A673 (cell line): ENCODE results near the gene INPP4B. TPM values are rescaled to one million over a fixed set of nuclear protein-coding genes. Genes with fewer than 3 reads are reported as not detected.

Experiments used
- BruUV-seq: library from RNA; stranded (reverse); fragments of 400-500 nt; replicated peaks from 2 replicates; lab custom pipeline; 2021; lab: Mats Ljungman, UMichigan
- CTCF ChIA-PET: fragments of 300-600 bp; sonication (Branson Sonifier 250); formaldehyde crosslinking; loops from one replicate; lab custom pipeline; 2022; ENCODE audit warnings: antibody characterized with exemption; lab: Charles Lee
- POLR2A ChIA-PET: fragments of 300-600 bp; sonication (Branson Sonifier 250); formaldehyde crosslinking; loops from one replicate; lab custom pipeline; 2022; ENCODE audit warnings: antibody characterized with exemption; ENCODE audit not compliant: low non-redundant PET; lab: Charles Lee
- DNase-seq: peaks from one replicate; pipeline ENCODE4 v3.0.0-alpha.2; 2015; ENCODE audit warnings: low spot score
- H3K27ac ChIP-seq: fragments of 200-600 bp; sonication (generic); 2 replicates; pipeline ENCODE4 v1.5.1; 2016; ENCODE audit warnings: mixed run types, low read depth, mild to moderate bottlenecking, mixed read lengths, antibody characterized with exemption, low read length; ENCODE audit not compliant: poor library complexity, severe bottlenecking
- H3K27me3 ChIP-seq: fragments of 200-600 bp; sonication (generic); replicated peaks from 2 replicates; pipeline ENCODE4 v1.6.1; 2017; ENCODE audit warnings: mixed run types, low read depth, mild to moderate bottlenecking, mixed read lengths, antibody characterized with exemption, low read length; ENCODE audit not compliant: insufficient read depth, poor library complexity
- H3K36me3 ChIP-seq: fragments of 200-600 bp; sonication (generic); 2 replicates; pipeline ENCODE4 v1.6.1; 2016; ENCODE audit warnings: mixed run types, mild to moderate bottlenecking, mixed read lengths, antibody characterized with exemption, low read length; ENCODE audit not compliant: insufficient read depth, poor library complexity, severe bottlenecking
- H3K4me1 ChIP-seq: fragments of 200-600 bp; sonication (generic); 2 replicates; pipeline ENCODE4 v1.6.1; 2017; ENCODE audit warnings: mixed run types, mild to moderate bottlenecking, mixed read lengths, antibody characterized with exemption, low read length; ENCODE audit not compliant: insufficient read depth, poor library complexity, severe bottlenecking
- H3K4me3 ChIP-seq: fragments of 200-600 bp; sonication (generic); 2 replicates; pipeline ENCODE4 v1.5.1; 2016; ENCODE audit warnings: low read depth, mixed run types, mild to moderate bottlenecking, mixed read lengths, low read length; ENCODE audit not compliant: poor library complexity, severe bottlenecking
- H3K9me3 ChIP-seq: fragments of 200-600 bp; sonication (generic); 2 replicates; pipeline ENCODE4 v1.6.1; 2016; ENCODE audit warnings: mixed run types, low read depth, mild to moderate bottlenecking, mixed read lengths, antibody characterized with exemption, low read length; ENCODE audit not compliant: poor library complexity, severe bottlenecking
- CTCF ChIP-seq: fragments of 300-800, 200-600 bp; sonication (generic); conservative IDR thresholded peaks from 2 replicates; pipeline ENCODE4 v1.5.1; 2017; ENCODE audit warnings: low read depth, mild to moderate bottlenecking, antibody characterized with exemption, low read length, moderate library complexity, mixed read lengths
- EZH2 ChIP-seq: fragments of 200-600 bp; sonication (generic); IDR thresholded peaks from 2 replicates; pipeline ENCODE4 v1.6.1; 2017; ENCODE audit warnings: borderline replicate concordance, low read depth, mild to moderate bottlenecking, mixed read lengths, antibody characterized with exemption, low read length; ENCODE audit not compliant: poor library complexity, severe bottlenecking
- intact Hi-C: fragments of 100-400 bp; cut with micrococcal nuclease; formaldehyde crosslinking; loops from one replicate; pipeline ENCODE4 v1.10.0; 2022; ENCODE audit not compliant: unreplicated experiment
- total RNA-seq: library from RNA; stranded (reverse); gene quantifications from 2 replicates; pipeline ENCODE4 v1.2.3, GENCODE V29; 2021

The INPP4B gene
- total RNA-seq, 1 experiment from 2014 or later, result 13.1 TPM

GRCh38 chr4:142556048-142556447 lies 290.1 kb downstream of the INPP4B start:
- intact Hi-C loops, result no loop called here
- no peak for TF ChIP-seq CTCF
- TF ChIP-seq EZH2, result no peak
- no peaks in the 10 kb centered on the region for H3K4me1 ChIP-seq
- no peaks in the 10 kb centered on the region for H3K36me3 ChIP-seq
- H3K27me3 ChIP-seq, result no peaks in the 10 kb centered on the region
- no peaks in the 10 kb centered on the region for H3K9me3 ChIP-seq
- H3K4me3 ChIP-seq, result no peak overlapping the region
- no peak overlapping the region for H3K27ac ChIP-seq
- ChIA-PET CTCF (no interaction called here), POLR2A (no interaction called here)
- no peak for DNase-seq
- no TSS peak for BruUV-seq

GRCh38 chr4:142554412-142554811 lies 291.7 kb downstream of the INPP4B start:
- intact Hi-C loops, result no loop called here

GRCh38 chr4:142551517-142552305 lies 294.4 kb downstream of the INPP4B start:
- no peaks in the 10 kb centered on the region for H3K9me3 ChIP-seq
- H3K36me3 ChIP-seq, result no peaks in the 10 kb centered on the region
- no TSS peak for BruUV-seq
- intact Hi-C loops, result no loop called here
- POLR2A ChIA-PET, result no interaction called here
- CTCF ChIA-PET, result no interaction called here
- no peak overlapping the region for H3K27ac ChIP-seq
- no peaks in the 10 kb centered on the region for H3K27me3 ChIP-seq
- no peak for TF ChIP-seq EZH2
- TF ChIP-seq CTCF, result no peak
- DNase-seq, result no peak
- no peak overlapping the region for H3K4me3 ChIP-seq
- no peaks in the 10 kb centered on the region for H3K4me1 ChIP-seq

More at GRCh38 chr4:142554412-142554811, 291.7 kb downstream of the INPP4B start:
- POLR2A ChIA-PET, result no interaction called here
- Histone ChIP-seq H3K4me1 (no peaks in the 10 kb centered on the region), H3K9me3 (no peaks in the 10 kb centered on the region), H3K27ac (no peak overlapping the region), H3K4me3 (no peak overlapping the region), H3K27me3 (no peaks in the 10 kb centered on the region), H3K36me3 (no peaks in the 10 kb centered on the region)
- no TSS peak for BruUV-seq
- TF ChIP-seq EZH2 (no peak), CTCF (no peak)
- CTCF ChIA-PET, result no interaction called here
- no peak for DNase-seq
